Smooth muscle cell (in vitro differentiated cells): Measurements from ENCODE around the gene GAS6. TPM values are rescaled to one million over a fixed set of nuclear protein-coding genes. Genes with fewer than 3 reads are reported as not detected.

Experiments used
- DNase-seq: peaks from one replicate; lab custom pipeline; 2025; ENCODE audit not compliant: unreplicated experiment; lab: John Stamatoyannopoulos, UW
- H2AFZ ChIP-seq: fragments of 200-600 bp; sonication (generic); 2 replicates; pipeline ENCODE4 v1.6.0; 2016; ENCODE audit warnings: antibody characterized with exemption, low read depth, mild to moderate bottlenecking
- H3F3A ChIP-seq: fragments of 200-600 bp; sonication (generic); 2 replicates; pipeline ENCODE4 v1.6.0; 2017; ENCODE audit warnings: antibody characterized with exemption, low read depth
- H3K27ac ChIP-seq: fragments of 200-600 bp; sonication (generic); 2 replicates; pipeline ENCODE4 v1.5.1; 2016; ENCODE audit warnings: low read depth, mild to moderate bottlenecking
- H3K27me3 ChIP-seq: fragments of 200-600 bp; sonication (generic); 2 replicates; pipeline ENCODE4 v1.6.1; 2016; ENCODE audit warnings: low read depth, mild to moderate bottlenecking
- H3K36me3 ChIP-seq: fragments of 200-600 bp; sonication (generic); 2 replicates; pipeline ENCODE4 v1.5.1; 2016; ENCODE audit warnings: low read depth
- H3K4me1 ChIP-seq: fragments of 200-600 bp; sonication (generic); 2 replicates; pipeline ENCODE4 v1.5.1; 2016; ENCODE audit warnings: low read depth
- H3K4me2 ChIP-seq: fragments of 200-600 bp; sonication (generic); 2 replicates; pipeline ENCODE4 v1.6.0; 2016; ENCODE audit warnings: mild to moderate bottlenecking
- H3K4me3 ChIP-seq: fragments of 200-600 bp; sonication (generic); 2 replicates; pipeline ENCODE4 v1.5.1; 2016; ENCODE audit warnings: mild to moderate bottlenecking
- H3K79me2 ChIP-seq: fragments of 200-600 bp; sonication (generic); 2 replicates; pipeline ENCODE4 v1.6.0; 2016; ENCODE audit warnings: low read depth, mild to moderate bottlenecking
- H3K9ac ChIP-seq: fragments of 200-600 bp; sonication (generic); 2 replicates; pipeline ENCODE4 v1.6.0; 2016; ENCODE audit warnings: low read depth
- H3K9me3 ChIP-seq: fragments of 200-600 bp; sonication (generic); replicated peaks from 2 replicates; pipeline ENCODE4 v1.5.1; 2016; ENCODE audit warnings: low read depth
- H4K20me1 ChIP-seq: fragments of 200-600 bp; sonication (generic); 2 replicates; pipeline ENCODE4 v1.6.0; 2016; ENCODE audit warnings: low read depth
- WGBS: methylation state at CpG from one replicate; pipeline ENCODE4 v1.1.7; 2016; ENCODE audit warnings: low lambda C conversion rate; 5-methylcytosine and 5-hydroxymethylcytosine counted together
- polyA plus RNA-seq: library from polyadenylated mRNA; unstranded; fragments of >200 nt; fragmentation: Nextera tagmentation; extraction: Ambion mirVana; gene quantifications from 2 replicates; pipeline ENCODE4 v1.2.1, GENCODE V29; 2016
- total RNA-seq: library from RNA; depleted of rRNA; stranded (reverse); fragments of >200 nt; gene quantifications from 2 replicates; pipeline ENCODE4 v1.2.3, GENCODE V29; 2014
- TF ChIP-seq, protein P1 (sequence below): fragments of 200-600 bp; sonication (generic); IDR thresholded peaks from 2 replicates; pipeline ENCODE4 v1.5.1; 2017; ENCODE audit warnings: borderline replicate concordance, mild to moderate bottlenecking, antibody characterized with exemption; ENCODE audit not compliant: insufficient read depth, poor library complexity, severe bottlenecking

GAS6 gene
- total and polyA plus RNA-seq, 2 experiments from 2014 or later: 21.7 to 45.2 TPM

DNA sequence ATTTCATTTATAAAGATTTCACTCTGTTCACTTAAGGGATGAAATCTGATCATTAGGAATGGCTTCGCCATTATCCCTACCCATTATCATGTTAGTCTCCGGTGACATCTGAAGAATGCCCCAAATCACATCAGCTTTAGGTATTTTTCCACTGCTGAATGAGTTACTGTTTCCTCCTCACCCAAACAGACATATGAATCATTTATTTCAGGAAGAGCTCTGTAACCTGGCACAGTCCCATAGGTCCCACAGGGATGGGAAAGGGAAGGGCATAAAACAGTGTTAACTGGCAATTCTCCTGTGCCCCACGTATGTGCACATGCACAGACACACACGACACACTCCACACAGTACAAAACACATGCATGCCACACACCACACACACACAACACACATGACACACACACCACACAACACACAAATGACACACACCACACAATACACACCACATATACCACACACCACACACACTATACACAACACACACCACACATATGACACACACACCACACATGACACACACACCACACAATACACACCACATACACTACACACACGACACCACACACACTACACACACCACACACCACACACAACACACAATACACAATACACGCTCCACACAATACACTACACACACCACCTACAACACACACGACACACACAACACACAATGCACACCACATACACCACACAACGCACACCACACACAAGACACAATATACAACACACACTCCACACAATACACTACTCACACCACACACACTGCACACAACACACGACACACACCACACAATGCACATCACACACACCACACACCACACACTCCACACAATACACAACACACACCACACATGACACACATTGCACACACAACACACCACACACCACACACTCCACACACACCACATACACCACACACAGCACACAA, 89.4 kb downstream of the GAS6 start:
- Histone ChIP-seq H4K20me1 (no peaks in the 10 kb centered on the region), H3K4me2 (no peak overlapping the region), H3F3A (no peaks in the 10 kb centered on the region), H3K36me3 (no peaks in the 10 kb centered on the region), H3K9me3 (no peaks in the 10 kb centered on the region), H3K27ac (no peak overlapping the region), H2AFZ (no peak overlapping the region), H3K27me3 (peaks cover 8% of the 10 kb centered on the region), H3K9ac (no peak overlapping the region), H3K4me3 (no peak overlapping the region), H3K79me2 (no peaks in the 10 kb centered on the region), H3K4me1 (no peaks in the 10 kb centered on the region)
- DNase-seq: no peak
- WGBS: 87% methylated on average over 9 of the region's 9 CpGs
- TF ChIP-seq, protein P1, sequence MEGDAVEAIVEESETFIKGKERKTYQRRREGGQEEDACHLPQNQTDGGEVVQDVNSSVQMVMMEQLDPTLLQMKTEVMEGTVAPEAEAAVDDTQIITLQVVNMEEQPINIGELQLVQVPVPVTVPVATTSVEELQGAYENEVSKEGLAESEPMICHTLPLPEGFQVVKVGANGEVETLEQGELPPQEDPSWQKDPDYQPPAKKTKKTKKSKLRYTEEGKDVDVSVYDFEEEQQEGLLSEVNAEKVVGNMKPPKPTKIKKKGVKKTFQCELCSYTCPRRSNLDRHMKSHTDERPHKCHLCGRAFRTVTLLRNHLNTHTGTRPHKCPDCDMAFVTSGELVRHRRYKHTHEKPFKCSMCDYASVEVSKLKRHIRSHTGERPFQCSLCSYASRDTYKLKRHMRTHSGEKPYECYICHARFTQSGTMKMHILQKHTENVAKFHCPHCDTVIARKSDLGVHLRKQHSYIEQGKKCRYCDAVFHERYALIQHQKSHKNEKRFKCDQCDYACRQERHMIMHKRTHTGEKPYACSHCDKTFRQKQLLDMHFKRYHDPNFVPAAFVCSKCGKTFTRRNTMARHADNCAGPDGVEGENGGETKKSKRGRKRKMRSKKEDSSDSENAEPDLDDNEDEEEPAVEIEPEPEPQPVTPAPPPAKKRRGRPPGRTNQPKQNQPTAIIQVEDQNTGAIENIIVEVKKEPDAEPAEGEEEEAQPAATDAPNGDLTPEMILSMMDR: no peak

DNA sequence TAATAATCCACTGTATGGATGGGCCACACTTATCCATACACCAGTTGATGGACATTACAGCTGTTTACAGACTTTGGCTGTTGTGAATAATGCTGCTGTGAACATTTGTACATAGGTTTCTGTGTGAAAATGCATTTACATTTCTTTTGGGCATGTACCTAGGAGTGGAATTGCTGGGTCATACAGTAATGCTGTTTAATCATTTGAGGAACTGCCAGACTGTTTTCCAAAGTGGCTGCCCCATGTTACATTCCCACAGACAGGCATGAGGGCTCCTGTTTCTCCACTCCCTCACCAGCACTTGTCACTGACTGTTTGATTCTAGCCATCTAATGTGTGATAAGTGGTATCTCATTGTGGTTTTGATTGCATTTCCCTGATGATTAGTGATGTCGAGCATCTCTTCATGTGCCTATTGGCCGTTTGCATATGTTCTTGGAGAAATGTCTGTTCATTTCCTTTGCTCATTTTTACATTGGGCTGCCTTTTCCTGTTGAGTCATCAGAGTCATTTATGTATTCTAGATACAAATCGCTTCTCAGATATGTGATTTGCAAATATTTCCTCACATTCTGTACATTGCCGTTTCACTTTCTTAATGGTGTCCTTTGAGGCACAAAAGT, 92.1 kb downstream of the GAS6 start:
- Histone ChIP-seq H4K20me1 (no peaks in the 10 kb centered on the region), H3K79me2 (no peaks in the 10 kb centered on the region), H3K4me2 (no peak overlapping the region), H3K9ac (no peak overlapping the region), H3K4me3 (no peak overlapping the region), H3K27ac (no peak overlapping the region), H3K27me3 (no peaks in the 10 kb centered on the region), H2AFZ (no peak overlapping the region), H3K9me3 (no peaks in the 10 kb centered on the region), H3K36me3 (no peaks in the 10 kb centered on the region), H3F3A (no peaks in the 10 kb centered on the region), H3K4me1 (no peaks in the 10 kb centered on the region)
- DNase-seq: no peak
- TF ChIP-seq, protein P1: no peak
- 62% methylated on average over 4 of the region's 4 CpGs for WGBS

DNA sequence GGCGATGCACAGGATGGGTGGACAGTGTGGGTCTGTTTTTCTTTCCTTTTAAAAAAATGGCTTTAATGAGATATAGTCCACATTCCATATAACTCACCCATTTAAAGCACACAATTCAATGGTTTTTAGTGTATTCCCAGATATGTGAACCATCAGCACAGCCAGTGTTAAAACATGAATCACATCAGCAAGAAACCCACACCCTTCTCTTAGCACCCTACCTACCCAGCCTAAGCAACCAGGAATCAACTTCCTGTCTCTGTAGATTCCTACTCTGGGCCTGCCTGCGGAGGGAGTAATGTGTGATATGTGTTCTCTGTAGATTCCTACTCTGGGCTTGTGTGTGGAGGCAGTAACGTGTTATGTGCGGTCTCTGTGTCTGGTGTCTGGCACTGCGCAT, 92.9 kb downstream of the GAS6 start:
- no peak for DNase-seq
- Histone ChIP-seq H3K79me2 (no peaks in the 10 kb centered on the region), H2AFZ (no peak overlapping the region), H3K4me3 (no peak overlapping the region), H4K20me1 (no peaks in the 10 kb centered on the region), H3K9me3 (no peaks in the 10 kb centered on the region), H3K27me3 (no peaks in the 10 kb centered on the region), H3K9ac (no peak overlapping the region), H3K4me2 (no peak overlapping the region), H3F3A (no peaks in the 10 kb centered on the region), H3K36me3 (no peaks in the 10 kb centered on the region), H3K27ac (no peak overlapping the region), H3K4me1 (no peaks in the 10 kb centered on the region)
- TF ChIP-seq, protein P1: no peak
- WGBS: 97% methylated on average over 5 of the region's 5 CpGs

Other genes starting within 250 kb of the GAS6 start
- not detected in 2 replicates for gene ATP4B, start 205.9 kb downstream of the GAS6 start, total RNA-seq
- gene ATP4B, start 205.9 kb downstream of the GAS6 start, polyA plus RNA-seq: not detected in 2 replicates
- gene GRK1, start 196.9 kb downstream of the GAS6 start, total RNA-seq: not detected in 2 replicates
- not detected in 2 replicates for gene GRK1, start 196.9 kb downstream of the GAS6 start, polyA plus RNA-seq
- gene TMEM255B, start 104.8 kb downstream of the GAS6 start, total RNA-seq: 0.22 and 4.1 TPM in 2 replicates
- gene TMEM255B, start 104.8 kb downstream of the GAS6 start, polyA plus RNA-seq: 1.4 and 2.1 TPM in 2 replicates
- 5.8 TPM in 1 of 2 replicates, not detected in the other for gene C13orf46, start 110.0 kb upstream of the GAS6 start, total RNA-seq
- gene C13orf46, start 110.0 kb upstream of the GAS6 start, polyA plus RNA-seq: 0.26 and 0.87 TPM in 2 replicates